Measurements from ENCODE around the gene PARVB.

DNA sequence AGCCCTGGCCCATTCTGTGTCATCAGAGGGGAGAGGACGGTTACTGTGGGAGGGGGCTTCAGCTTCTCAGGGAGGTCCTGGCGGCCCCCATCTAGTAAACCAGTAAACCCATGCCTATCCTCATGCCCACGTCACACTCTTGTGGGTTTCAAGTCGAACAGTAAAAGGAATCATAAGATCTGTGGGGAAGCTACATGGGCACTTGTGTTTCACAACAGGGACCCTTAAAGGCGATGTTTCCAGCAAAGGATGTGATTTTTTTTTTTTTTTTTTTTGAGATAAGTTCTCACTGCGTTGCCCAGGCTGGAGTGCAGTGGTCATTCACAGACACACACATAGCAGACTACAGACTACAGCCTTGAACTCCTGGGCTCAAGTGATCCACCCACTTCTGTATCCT, 147.5 kb downstream of the PARVB start:
- TF ChIP-seq CTCF (conservative IDR thresholded peaks at IDR 0.05; ENCODE audit: low read depth, low read length) (no peak), EZH2phosphoT487 (IDR thresholded peaks at IDR 0.05; ENCODE audit: borderline replicate concordance, low read length) (no peak)

Measured in PC-3 (cell line).